A673 (cell line): ENCODE measurements around the gene GLDC.

Source experiments
- EZH2 ChIP-seq: fragments of 200-600 bp; sonication (generic); IDR thresholded peaks from 2 replicates; pipeline ENCODE4 v1.6.1; 2017; ENCODE audit warnings: borderline replicate concordance, low read depth, mild to moderate bottlenecking, mixed read lengths, antibody characterized with exemption, low read length; ENCODE audit not compliant: poor library complexity, severe bottlenecking
- TF ChIP-seq, protein P1 (sequence below): fragments of 300-800, 200-600 bp; sonication (generic); conservative IDR thresholded peaks from 2 replicates; pipeline ENCODE4 v1.5.1; 2017; ENCODE audit warnings: low read depth, mild to moderate bottlenecking, antibody characterized with exemption, low read length, moderate library complexity, mixed read lengths

DNA sequence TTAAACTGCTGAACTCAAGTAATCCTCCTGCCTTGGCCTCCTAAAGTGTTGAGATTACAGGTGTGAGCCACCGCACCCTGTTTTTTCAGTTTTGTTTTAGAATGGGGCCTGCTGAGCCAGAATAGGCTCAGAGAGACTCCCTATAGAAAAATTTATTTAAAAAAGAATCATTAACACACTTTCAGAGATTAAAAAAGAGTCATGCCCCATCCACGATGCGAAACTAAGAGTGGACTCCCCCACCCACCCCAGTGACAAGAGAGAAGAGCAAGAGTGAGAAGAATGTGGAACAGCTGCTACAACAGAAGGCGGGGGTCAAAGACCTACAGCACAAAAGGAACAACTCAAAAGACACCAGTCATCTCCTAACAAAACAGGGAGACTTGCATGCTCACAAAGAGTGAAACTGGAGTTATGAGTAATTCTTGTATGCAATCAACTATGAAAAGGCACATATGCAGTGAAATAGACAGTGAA, 47.2 kb downstream of the GLDC start:
- TF ChIP-seq, protein P1, sequence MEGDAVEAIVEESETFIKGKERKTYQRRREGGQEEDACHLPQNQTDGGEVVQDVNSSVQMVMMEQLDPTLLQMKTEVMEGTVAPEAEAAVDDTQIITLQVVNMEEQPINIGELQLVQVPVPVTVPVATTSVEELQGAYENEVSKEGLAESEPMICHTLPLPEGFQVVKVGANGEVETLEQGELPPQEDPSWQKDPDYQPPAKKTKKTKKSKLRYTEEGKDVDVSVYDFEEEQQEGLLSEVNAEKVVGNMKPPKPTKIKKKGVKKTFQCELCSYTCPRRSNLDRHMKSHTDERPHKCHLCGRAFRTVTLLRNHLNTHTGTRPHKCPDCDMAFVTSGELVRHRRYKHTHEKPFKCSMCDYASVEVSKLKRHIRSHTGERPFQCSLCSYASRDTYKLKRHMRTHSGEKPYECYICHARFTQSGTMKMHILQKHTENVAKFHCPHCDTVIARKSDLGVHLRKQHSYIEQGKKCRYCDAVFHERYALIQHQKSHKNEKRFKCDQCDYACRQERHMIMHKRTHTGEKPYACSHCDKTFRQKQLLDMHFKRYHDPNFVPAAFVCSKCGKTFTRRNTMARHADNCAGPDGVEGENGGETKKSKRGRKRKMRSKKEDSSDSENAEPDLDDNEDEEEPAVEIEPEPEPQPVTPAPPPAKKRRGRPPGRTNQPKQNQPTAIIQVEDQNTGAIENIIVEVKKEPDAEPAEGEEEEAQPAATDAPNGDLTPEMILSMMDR, result no peak
- TF ChIP-seq EZH2, result no peak
